H1 (cell line): ENCODE results near the gene SLC36A4. TPM values are rescaled to one million over a fixed set of nuclear protein-coding genes. Genes with fewer than 3 reads are reported as not detected.

ENCODE experiments used
- CTCF ChIA-PET: fragments of 300-600 bp; sonication (Branson Sonifier 250); formaldehyde crosslinking; loops from one replicate; lab custom pipeline; 2021; ENCODE audit not compliant: partially characterized antibody; lab: Charles Lee
- POLR2A ChIA-PET: fragments of 300-600 bp; sonication (Branson Sonifier 250); formaldehyde crosslinking; loops from one replicate; lab custom pipeline; 2021; ENCODE audit warnings: inconsistent platforms; ENCODE audit not compliant: partially characterized antibody; lab: Charles Lee
- DNase-seq, 2 experiments: peaks; one replicate each; pipeline versions ENCODE4 v3.0.0 to v3.0.0-alpha.2; 2010 to 2022; ENCODE audit warnings: low spot score in 2 of 2, low read depth in 1 of 2, mixed read lengths in 1 of 2
- FAIRE-seq: peaks from 2 replicates; lab custom pipeline; 2011; peaks lifted over from hg19 to GRCh38; lab: Jason Lieb, UNC
- H2AFZ ChIP-seq: 2 replicates; pipeline ENCODE4 v1.8.1; 2012; ENCODE audit warnings: low read length, inconsistent platforms
- H2AK5ac ChIP-seq: 2 replicates; pipeline ENCODE4 v1.6.1; 2013; ENCODE audit warnings: low read depth, low read length
- H2BK120ac ChIP-seq: replicated peaks from 2 replicates; pipeline ENCODE3; 2013; ENCODE audit warnings: low read depth, low read length, inconsistent platforms
- H2BK12ac ChIP-seq: 2 replicates; pipeline ENCODE4 v1.6.1; 2013; ENCODE audit warnings: low read depth, low read length
- H2BK15ac ChIP-seq: 2 replicates; pipeline ENCODE4 v1.6.1; 2013; ENCODE audit warnings: low read length
- H2BK20ac ChIP-seq: 2 replicates; pipeline ENCODE4 v1.6.1; 2013; ENCODE audit warnings: low read length
- H2BK5ac ChIP-seq: 2 replicates; pipeline ENCODE4 v1.6.1; 2013; ENCODE audit warnings: low read depth, low read length
- H3K14ac ChIP-seq: 2 replicates; pipeline ENCODE4 v1.6.1; 2013; ENCODE audit warnings: inconsistent platforms; ENCODE audit not compliant: insufficient read length
- H3K18ac ChIP-seq: 2 replicates; pipeline ENCODE4 v1.6.1; 2013; ENCODE audit warnings: low read length; ENCODE audit errors: extremely low read depth
- H3K23ac ChIP-seq: 2 replicates; pipeline ENCODE4 v1.6.1; 2013; ENCODE audit warnings: inconsistent platforms; ENCODE audit not compliant: insufficient read length
- H3K23me2 ChIP-seq: 2 replicates; pipeline ENCODE4 v1.6.1; 2013; ENCODE audit warnings: low read depth, low read length
- H3K27ac ChIP-seq: 2 replicates; pipeline ENCODE4 v1.6.1; 2011; ENCODE audit warnings: low read depth, low read length, inconsistent platforms
- H3K27me3 ChIP-seq, 4 experiments: replicated peaks in 1 of 4; 1 replicate in 1 of 4; 2 replicates in 3 of 4; pipeline versions ENCODE4 v1.6.1 to v1.8.1; 2011 to 2013; ENCODE audit warnings: low read length in 3 of 4, mild to moderate bottlenecking in 3 of 4, inconsistent platforms in 2 of 4, mixed read lengths in 2 of 4, moderate library complexity in 1 of 4; ENCODE audit not compliant: control insufficient read depth in 3 of 4, insufficient read depth in 3 of 4; ENCODE audit errors: extremely low read depth in 1 of 4
- H3K36me3 ChIP-seq, 4 experiments: 2 replicates each; pipeline versions ENCODE4 v1.6.1 to v1.8.1; 2011 to 2013; ENCODE audit warnings: mild to moderate bottlenecking in 4 of 4, low read length in 3 of 4, moderate library complexity in 2 of 4, control low read depth in 1 of 4, inconsistent platforms in 1 of 4; ENCODE audit not compliant: insufficient read depth in 4 of 4, control insufficient read depth in 2 of 4
- H3K4ac ChIP-seq: replicated peaks from 2 replicates; pipeline ENCODE3; 2013; ENCODE audit warnings: low read length, low read depth, mixed read lengths, inconsistent platforms; ENCODE audit not compliant: insufficient read length
- H3K4me1 ChIP-seq, 4 experiments: replicated peaks in 1 of 4; 1 replicate in 1 of 4; 2 replicates in 3 of 4; pipeline versions ENCODE4 v1.6.1 to v1.8.1; 2011 to 2013; ENCODE audit warnings: low read length in 3 of 4, inconsistent platforms in 2 of 4, mixed read lengths in 1 of 4; ENCODE audit not compliant: insufficient read depth in 4 of 4, control insufficient read depth in 3 of 4
- H3K4me2 ChIP-seq, 2 experiments: 2 replicates each; pipeline versions ENCODE4 v1.6.1 to v1.8.1; 2011 to 2013; ENCODE audit warnings: low read depth in 2 of 2, low read length in 2 of 2, control low read depth in 1 of 2, inconsistent platforms in 1 of 2, mild to moderate bottlenecking in 1 of 2; ENCODE audit not compliant: insufficient read depth in 1 of 2
- H3K4me3 ChIP-seq, 4 experiments: fragments of 200-600, 300-600 bp in 1 of 4; sonication (generic), shearing (Covaris generic), sonication (Bioruptor Twin) in 1 of 4; 2 replicates each; pipeline versions ENCODE4 v1.5.1 to v1.8.1; 2011 to 2016; ENCODE audit warnings: low read length in 4 of 4, low read depth in 3 of 4, control low read depth in 2 of 4, inconsistent platforms in 2 of 4, mild to moderate bottlenecking in 2 of 4, mixed read lengths in 1 of 4, moderate library complexity in 1 of 4; ENCODE audit not compliant: insufficient read depth in 2 of 4; ENCODE audit errors: extremely low read depth in 1 of 4
- H3K56ac ChIP-seq: replicated peaks from 2 replicates; pipeline ENCODE3; 2013; ENCODE audit warnings: low read depth, mild to moderate bottlenecking, mixed read lengths, low read length, inconsistent platforms; ENCODE audit not compliant: insufficient read length
- H3K79me1 ChIP-seq: 2 replicates; pipeline ENCODE4 v1.6.1; 2013; ENCODE audit warnings: low read depth, low read length, control low read depth
- H3K79me2 ChIP-seq, 2 experiments: 2 replicates each; pipeline versions ENCODE4 v1.6.1 to v1.8.1; 2012 to 2013; ENCODE audit warnings: low read length in 2 of 2, mild to moderate bottlenecking in 2 of 2, inconsistent platforms in 1 of 2; ENCODE audit not compliant: insufficient read depth in 2 of 2, control insufficient read depth in 1 of 2
- H3K9ac ChIP-seq, 4 experiments: replicated peaks in 1 of 4; 1 replicate in 1 of 4; 2 replicates in 3 of 4; pipeline versions ENCODE4 v1.6.1 to v1.8.1; 2011 to 2013; ENCODE audit warnings: low read depth in 3 of 4, low read length in 3 of 4, control low read depth in 2 of 4, mild to moderate bottlenecking in 2 of 4, moderate library complexity in 2 of 4, inconsistent platforms in 1 of 4; ENCODE audit errors: extremely low read depth in 1 of 4
- H3K9me3 ChIP-seq, 2 experiments: 2 replicates each; pipeline versions ENCODE4 v1.6.1 to v1.8.1; 2012 to 2013; ENCODE audit warnings: mild to moderate bottlenecking in 2 of 2, moderate library complexity in 2 of 2, control low read depth in 1 of 2, inconsistent platforms in 1 of 2, low read depth in 1 of 2, low read length in 1 of 2, mixed read lengths in 1 of 2; ENCODE audit not compliant: insufficient read depth in 2 of 2
- H4K20me1 ChIP-seq, 2 experiments: replicated peaks in 1 of 2; 2 replicates each; pipeline versions ENCODE3 to v1.8.1; 2011 to 2013; ENCODE audit warnings: inconsistent platforms in 2 of 2, low read length in 2 of 2, mild to moderate bottlenecking in 1 of 2; ENCODE audit not compliant: insufficient read depth in 2 of 2, control insufficient read depth in 1 of 2
- H4K5ac ChIP-seq: 2 replicates; pipeline ENCODE4 v1.6.1; 2013; ENCODE audit warnings: low read length, low read depth, mixed read lengths, inconsistent platforms; ENCODE audit not compliant: insufficient read length
- H4K8ac ChIP-seq: 2 replicates; pipeline ENCODE4 v1.8.0; 2013; ENCODE audit warnings: mild to moderate bottlenecking, moderate library complexity, low read length, inconsistent platforms; ENCODE audit not compliant: insufficient read depth; ENCODE audit errors: extremely low read depth
- H4K91ac ChIP-seq: replicated peaks from 2 replicates; pipeline ENCODE3; 2013; ENCODE audit warnings: low read length, mixed read lengths, inconsistent platforms; ENCODE audit not compliant: insufficient read length
- CHD1 ChIP-seq: IDR thresholded peaks from 2 replicates; pipeline ENCODE4 v1.6.1; 2012; ENCODE audit warnings: low read depth, low read length, improper control_type of control experiment
- CHD2 ChIP-seq: IDR thresholded peaks from 2 replicates; pipeline ENCODE4 v1.6.1; 2012; ENCODE audit warnings: low read length, improper control_type of control experiment
- KDM5A ChIP-seq: fragments of 200-600 bp; IDR thresholded peaks from 2 replicates; pipeline ENCODE4 v1.7.1; 2012; ENCODE audit warnings: mild to moderate bottlenecking, low read length, inconsistent platforms, mixed read lengths
- POLR2A ChIP-seq, 2 experiments: IDR thresholded peaks; 1 replicate in 1 of 2; 2 replicates in 1 of 2; pipeline ENCODE4 v1.6.1; 2011; ENCODE audit warnings: low read depth in 2 of 2, low read length in 2 of 2, mild to moderate bottlenecking in 2 of 2; ENCODE audit errors: control extremely low read depth in 1 of 2
- POU5F1 ChIP-seq: IDR thresholded peaks from 2 replicates; pipeline ENCODE4 v1.6.1; 2011; ENCODE audit warnings: low read depth, mild to moderate bottlenecking, low read length, moderate library complexity
- RAD21 ChIP-seq, 2 experiments: IDR thresholded peaks in 1 of 2; conservative IDR thresholded peaks in 1 of 2; 2 replicates each; pipeline ENCODE4 v1.6.1; 2011; ENCODE audit warnings: low read depth in 2 of 2, low read length in 2 of 2, improper control_type of control experiment in 1 of 2, inconsistent platforms in 1 of 2, mild to moderate bottlenecking in 1 of 2, moderate library complexity in 1 of 2
- SIRT6 ChIP-seq: IDR thresholded peaks from one replicate; pipeline ENCODE4 v1.7.1; 2012; ENCODE audit warnings: low read length, inconsistent platforms
- SRF ChIP-seq: IDR thresholded peaks from 2 replicates; pipeline ENCODE4 v1.6.1; 2011; ENCODE audit warnings: mild to moderate bottlenecking, low read depth, low read length, moderate library complexity
- WGBS, 2 experiments: shearing (Covaris generic) in 1 of 2; methylation state at CpG; one replicate each; pipeline versions ENCODE4 v1.1.6 to v1.1.7; 2013 to 2015; ENCODE audit warnings: low lambda C conversion rate in 2 of 2, mixed read lengths in 2 of 2, inconsistent platforms in 1 of 2, low coverage in 1 of 2, missing lambda C conversion rate in 1 of 2; ENCODE audit not compliant: insufficient replicate concordance in 2 of 2, insufficient coverage in 1 of 2, insufficient read length in 1 of 2; ENCODE audit errors: extremely low coverage in 1 of 2, missing lambda C conversion rate in 1 of 2; 5-methylcytosine and 5-hydroxymethylcytosine counted together
- polyA plus RNA-seq, 7 experiments: library from polyadenylated mRNA; depleted of rRNA in 3 of 7; stranded (reverse) in 5 of 7; unstranded in 2 of 7; fragments of >200 nt in 5 of 7; fragments of 200-250 nt in 2 of 7; gene quantifications; 1 replicate in 5 of 7; 2 replicates in 1 of 7; 4 replicates in 1 of 7; pipeline versions ENCODE4 v1.2.1 to v1.2.3, GENCODE V29; 2011 to 2013; ENCODE audit warnings: missing spikeins in 2 of 7, mixed read lengths in 2 of 7
- total RNA-seq: library from RNA; stranded (reverse); fragmentation: NEBNext Ultra II Directional; extraction: Animal tissue kit (Norgen Biotek cat#: 25700); gene quantifications from 2 replicates; pipeline ENCODE4 v1.2.1, GENCODE V29; 2021
- TF ChIP-seq, protein P1 (sequence below), 3 experiments: IDR thresholded peaks; 1 replicate in 2 of 3; 2 replicates in 1 of 3; pipeline versions ENCODE4 v1.5.1 to v1.6.1; 2011; ENCODE audit warnings: low read length in 3 of 3, mild to moderate bottlenecking in 3 of 3, inconsistent platforms in 2 of 3, low read depth in 1 of 3, moderate library complexity in 1 of 3; ENCODE audit not compliant: insufficient read depth in 1 of 3; ENCODE audit errors: control extremely low read depth in 1 of 3

SLC36A4 gene
- total and polyA plus RNA-seq, 2 of the 8 experiments (the other 6 are each of a cell fraction or from before 2014, with no cell fraction given): 10.2 to 22.7 TPM

DNA sequence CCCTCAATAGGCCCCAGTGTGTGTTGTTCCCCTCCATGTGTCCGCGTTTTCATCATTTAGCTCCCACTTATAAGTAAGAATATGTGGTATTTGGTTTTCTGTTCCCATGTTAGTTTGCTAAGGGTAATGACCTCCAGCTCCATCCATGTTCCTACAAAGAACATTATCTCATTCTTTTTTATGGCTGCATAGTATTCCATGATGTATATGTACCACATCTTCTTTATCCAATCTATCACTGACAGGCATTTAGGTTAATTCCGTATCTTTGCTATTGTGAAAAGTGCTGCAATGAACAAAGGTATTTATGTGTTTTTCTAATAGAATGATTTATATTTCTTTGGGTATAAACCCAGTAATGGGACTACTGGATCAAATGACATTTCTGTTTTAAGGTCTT lies 42.1 kb downstream of the SLC36A4 start:
- Histone ChIP-seq H4K8ac (no peak overlapping the region), H4K20me1 (no peaks in the 10 kb centered on the region), H2BK12ac (no peak overlapping the region), H3K23me2 (no peaks in the 10 kb centered on the region), H3K23ac (no peak overlapping the region), H3K36me3 (peaks cover 0 to 14% (median 0%) of the 10 kb centered on the region in 4 experiments; a peak in 2 of 8 replicates), H3K79me2 (no peaks in the 10 kb centered on the region), H3K14ac (no peak overlapping the region), H3K18ac (no peak overlapping the region), H2AFZ (no peak overlapping the region), H3K27me3 (no peaks in the 10 kb centered on the region), H3K9me3 (peaks cover 0 to 3% of the 10 kb centered on the region in 2 experiments; a peak in 1 of 4 replicates), H2AK5ac (no peak overlapping the region), H3K4ac (no peak overlapping the region), H3K4me3 (no peak overlapping the region), H3K79me1 (no peaks in the 10 kb centered on the region), H3K56ac (no peak overlapping the region), H3K9ac (no peak overlapping the region), H3K4me2 (no peak overlapping the region), H2BK120ac (no peak overlapping the region), H3K4me1 (no peaks in the 10 kb centered on the region), H2BK5ac (no peak overlapping the region), H4K91ac (no peak overlapping the region), H2BK20ac (no peak overlapping the region), H3K27ac (no peak overlapping the region), H2BK15ac (no peak overlapping the region), H4K5ac (no peak overlapping the region)
- DNase-seq: no peak
- ChIA-PET CTCF (interaction anchor here (1.0 to 1.5 kb wide), 2 partner anchors 23 to 191 kb away, joined by 3 to 4 read pairs; no protein-coding TSS in a partner anchor), POLR2A (interaction anchor here (1.7 kb wide), 1 partner anchor 9 kb away, joined by 5 read pairs; no protein-coding TSS in a partner anchor)
- no peak for FAIRE-seq
- WGBS, 2 experiments: 96% methylated on average over 3 of the region's 3 CpGs; no CpG with 5 or more reads in 1 of the 2 experiments
- TF ChIP-seq SIRT6 (no peak), POU5F1 (no peak), RAD21 (IDR thresholded peaks at IDR 0.05 in 1 of 2, conservative IDR thresholded peaks at IDR 0.05 in 1 of 2; ENCODE audit: low read depth in 2 of 2, low read length in 2 of 2) (no peak), CHD1 (no peak), POLR2A (IDR thresholded peaks at IDR 0.05; ENCODE audit: control extremely low read depth in 1 of 2, low read depth in 2 of 2, low read length in 2 of 2) (no peak), SRF (no peak), KDM5A (no peak), CHD2 (no peak)
- TF ChIP-seq, protein P1, sequence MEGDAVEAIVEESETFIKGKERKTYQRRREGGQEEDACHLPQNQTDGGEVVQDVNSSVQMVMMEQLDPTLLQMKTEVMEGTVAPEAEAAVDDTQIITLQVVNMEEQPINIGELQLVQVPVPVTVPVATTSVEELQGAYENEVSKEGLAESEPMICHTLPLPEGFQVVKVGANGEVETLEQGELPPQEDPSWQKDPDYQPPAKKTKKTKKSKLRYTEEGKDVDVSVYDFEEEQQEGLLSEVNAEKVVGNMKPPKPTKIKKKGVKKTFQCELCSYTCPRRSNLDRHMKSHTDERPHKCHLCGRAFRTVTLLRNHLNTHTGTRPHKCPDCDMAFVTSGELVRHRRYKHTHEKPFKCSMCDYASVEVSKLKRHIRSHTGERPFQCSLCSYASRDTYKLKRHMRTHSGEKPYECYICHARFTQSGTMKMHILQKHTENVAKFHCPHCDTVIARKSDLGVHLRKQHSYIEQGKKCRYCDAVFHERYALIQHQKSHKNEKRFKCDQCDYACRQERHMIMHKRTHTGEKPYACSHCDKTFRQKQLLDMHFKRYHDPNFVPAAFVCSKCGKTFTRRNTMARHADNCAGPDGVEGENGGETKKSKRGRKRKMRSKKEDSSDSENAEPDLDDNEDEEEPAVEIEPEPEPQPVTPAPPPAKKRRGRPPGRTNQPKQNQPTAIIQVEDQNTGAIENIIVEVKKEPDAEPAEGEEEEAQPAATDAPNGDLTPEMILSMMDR (IDR thresholded peaks at IDR 0.05; ENCODE audit: control extremely low read depth in 1 of 3, insufficient read depth in 1 of 3, low read depth in 1 of 3, low read length in 3 of 3): no peak
